GM23338 (cell line): ENCODE measurements around the gene COL18A1. TPM values are rescaled to one million over a fixed set of nuclear protein-coding genes. Genes with fewer than 3 reads are reported as not detected.

Experiments
- ATAC-seq: fragments of 200-7000 bp; cut with Tn5 transposase; 3 replicates; pipeline ENCODE4 v1.9.1; 2020
- DNase-seq: peaks from one replicate; pipeline ENCODE4 v3.0.0-alpha.2; 2015; ENCODE audit warnings: low spot score
- H2AFZ ChIP-seq: fragments of 200-600 bp; sonication (generic); 2 replicates; pipeline ENCODE4 v1.8.0; 2016; ENCODE audit warnings: antibody characterized with exemption, mild to moderate bottlenecking, moderate library complexity
- H3F3A ChIP-seq: fragments of 200-600 bp; sonication (generic); replicated peaks from 2 replicates; pipeline ENCODE4 v1.8.0; 2017; ENCODE audit warnings: antibody characterized with exemption, mixed run types, low read depth
- H3K27ac ChIP-seq: fragments of 200-600 bp; sonication (generic); 2 replicates; pipeline ENCODE4 v1.6.1; 2016; ENCODE audit warnings: low read depth
- H3K27me3 ChIP-seq: fragments of 200-600 bp; sonication (generic); 2 replicates; pipeline ENCODE4 v1.8.0; 2016; ENCODE audit warnings: mild to moderate bottlenecking, mixed run types, moderate library complexity; ENCODE audit not compliant: insufficient read depth
- H3K36me3 ChIP-seq: fragments of 200-600 bp; sonication (generic); 2 replicates; pipeline ENCODE4 v1.8.0; 2016; ENCODE audit warnings: mild to moderate bottlenecking; ENCODE audit not compliant: insufficient read depth
- H3K4me1 ChIP-seq: fragments of 200-600 bp; sonication (generic); 2 replicates; pipeline ENCODE4 v1.8.0; 2016; ENCODE audit warnings: mild to moderate bottlenecking, moderate library complexity; ENCODE audit not compliant: insufficient read depth
- H3K4me2 ChIP-seq: fragments of 200-600 bp; sonication (generic); 2 replicates; pipeline ENCODE4 v1.7.1; 2017; ENCODE audit warnings: mixed run types
- H3K4me3 ChIP-seq: fragments of 200-600 bp; sonication (generic); 2 replicates; pipeline ENCODE4 v1.6.1; 2016; ENCODE audit warnings: mixed run types
- H3K79me2 ChIP-seq: fragments of 200-600 bp; sonication (generic); replicated peaks from 2 replicates; pipeline ENCODE4 v1.8.0; 2017; ENCODE audit warnings: mild to moderate bottlenecking; ENCODE audit not compliant: insufficient read depth
- H3K9me2 ChIP-seq: fragments of 200-600 bp; sonication (generic); 2 replicates; pipeline ENCODE4 v1.8.0; 2017; ENCODE audit not compliant: insufficient read depth
- H4K20me1 ChIP-seq: fragments of 200-600 bp; sonication (generic); replicated peaks from 2 replicates; pipeline ENCODE4 v1.8.0; 2017; ENCODE audit warnings: mild to moderate bottlenecking; ENCODE audit not compliant: insufficient read depth
- H3K27ac Mint-ChIP-seq: 2 replicates; pipeline ENCODE4 v1.8.0; 2020; ENCODE audit warnings: inconsistent platforms, mild to moderate bottlenecking, moderate library complexity, mixed read lengths
- H3K27me3 Mint-ChIP-seq: 3 replicates; pipeline ENCODE4 v1.8.0; 2022; ENCODE audit warnings: low read depth, mild to moderate bottlenecking, moderate library complexity, mixed read lengths, inconsistent platforms; ENCODE audit not compliant: insufficient read depth, poor library complexity
- H3K36me3 Mint-ChIP-seq: 3 replicates; pipeline ENCODE4 v1.8.0; 2021; ENCODE audit warnings: low read depth, mild to moderate bottlenecking, inconsistent platforms, moderate library complexity, mixed read lengths
- H3K4me1 Mint-ChIP-seq: 3 replicates; pipeline ENCODE4 v1.8.0; 2020; ENCODE audit warnings: mild to moderate bottlenecking, inconsistent platforms, mixed read lengths
- H3K4me3 Mint-ChIP-seq: 3 replicates; pipeline ENCODE4 v1.8.0; 2021; ENCODE audit warnings: moderate library complexity, mild to moderate bottlenecking, inconsistent platforms, mixed read lengths
- H3K9me3 Mint-ChIP-seq: 3 replicates; pipeline ENCODE4 v1.8.0; 2020; ENCODE audit warnings: moderate library complexity, mild to moderate bottlenecking, inconsistent platforms, mixed read lengths
- CREB1 ChIP-seq: fragments of 250-450 bp; sonication (Bioruptor Pico); IDR thresholded peaks from 2 replicates; pipeline ENCODE4 v1.5.0; 2020; ENCODE audit warnings: low read depth, mild to moderate bottlenecking, moderate library complexity
- CTCF ChIP-seq, 2 experiments: fragments of 200-600 bp in 1 of 2; sonication (generic) in 1 of 2; conservative IDR thresholded peaks; 2 replicates each; pipeline versions ENCODE4 v1.5.1 to v1.6.1; 2016 to 2017; ENCODE audit warnings: antibody characterized with exemption in 2 of 2, low read depth in 2 of 2, mild to moderate bottlenecking in 2 of 2, moderate library complexity in 1 of 2
- ETS1 ChIP-seq: IDR thresholded peaks from 2 replicates; pipeline ENCODE4 v1.6.1; 2016; ENCODE audit warnings: antibody characterized with exemption
- EZH2 ChIP-seq: fragments of 200-600 bp; sonication (generic); IDR thresholded peaks from one replicate; pipeline ENCODE4 v1.8.0; 2017; ENCODE audit warnings: antibody characterized with exemption, mild to moderate bottlenecking, low read depth; ENCODE audit not compliant: unreplicated experiment
- JUNB ChIP-seq: IDR thresholded peaks from one replicate; pipeline ENCODE4 v1.6.1; 2016; ENCODE audit warnings: antibody characterized with exemption; ENCODE audit not compliant: unreplicated experiment
- NANOG ChIP-seq: IDR thresholded peaks from 2 replicates; pipeline ENCODE4 v1.6.1; 2016; ENCODE audit warnings: antibody characterized with exemption, borderline replicate concordance
- POLR2AphosphoS5 ChIP-seq: IDR thresholded peaks from 2 replicates; pipeline ENCODE4 v1.6.1; 2016; ENCODE audit warnings: antibody characterized with exemption, low read depth
- REST ChIP-seq: IDR thresholded peaks from one replicate; pipeline ENCODE4 v1.6.1; 2018; ENCODE audit warnings: antibody characterized with exemption; ENCODE audit not compliant: unreplicated experiment
- ZNF114 ChIP-seq: fragments of 250-450 bp; sonication (Bioruptor Pico); IDR thresholded peaks from 2 replicates; pipeline ENCODE4 v1.5.0; 2020; ENCODE audit warnings: mild to moderate bottlenecking, moderate library complexity
- ZNF331 ChIP-seq: fragments of 250-450 bp; sonication (Bioruptor Pico); IDR thresholded peaks from 2 replicates; pipeline ENCODE4 v1.5.0; 2020; ENCODE audit warnings: low read depth, mild to moderate bottlenecking, moderate library complexity
- ZNF462 ChIP-seq: fragments of 250-450 bp; sonication (Bioruptor Pico); IDR thresholded peaks from 2 replicates; pipeline ENCODE4 v1.5.0; 2020; ENCODE audit warnings: mild to moderate bottlenecking, moderate library complexity
- polyA plus RNA-seq: library from polyadenylated mRNA; unstranded; fragments of >200 nt; fragmentation: Nextera tagmentation; extraction: Ambion mirVana; gene quantifications from 2 replicates; pipeline ENCODE4 v1.2.1, GENCODE V29; 2016
- total RNA-seq: library from RNA; depleted of rRNA; stranded (reverse); fragments of >200 nt; shearing (Covaris generic); gene quantifications from 2 replicates; pipeline ENCODE4 v1.2.3, GENCODE V29; 2014

The COL18A1 gene
- total and polyA plus RNA-seq, 2 experiments from 2014 or later: 38.4 to 430 TPM

- no peak for DNase-seq
Observed at GRCh38 chr21:45475004-45475685, 70.2 kb downstream of the COL18A1 start.

More at GRCh38 chr21:45475004-45475685, 70.2 kb downstream of the COL18A1 start:
- peaks cover 21% of the 10 kb centered on the region for H3F3A ChIP-seq
- no peak overlapping the region for H3K4me2 ChIP-seq
- H3K79me2 ChIP-seq: peaks cover 41% of the 10 kb centered on the region
- no peaks in the 10 kb centered on the region for H3K27me3 ChIP-seq
- no peak for ATAC-seq
- H3K4me3 ChIP-seq: no peak overlapping the region
- peaks cover 17% of the 10 kb centered on the region for H3K4me1 Mint-ChIP-seq
- H3K27ac Mint-ChIP-seq: no peak overlapping the region
- peaks cover 17% of the 10 kb centered on the region for H3K36me3 ChIP-seq
- peaks cover 50% of the 10 kb centered on the region for H3K36me3 Mint-ChIP-seq
- TF ChIP-seq CTCF (conservative IDR thresholded peaks at IDR 0.05; ENCODE audit: low read depth in 2 of 2): no peak
- no peak for TF ChIP-seq ZNF114 (CRISPR knock-in tag)
- TF ChIP-seq JUNB: no peak
- no peak for TF ChIP-seq ZNF462 (CRISPR knock-in tag)
- TF ChIP-seq NANOG: no peak
- TF ChIP-seq ZNF331 (CRISPR knock-in tag): no peak
- no peak for TF ChIP-seq CREB1 (CRISPR knock-in tag)
- no peak for TF ChIP-seq POLR2AphosphoS5
- TF ChIP-seq ETS1: no peak
- TF ChIP-seq EZH2: no peak
- TF ChIP-seq REST: no peak
- H3K27ac ChIP-seq: no peak overlapping the region
- H3K9me2 ChIP-seq: no peaks in the 10 kb centered on the region
- H3K4me3 Mint-ChIP-seq: no peak overlapping the region
- no peak overlapping the region for H2AFZ ChIP-seq
- H3K27me3 Mint-ChIP-seq: peaks cover 27% of the 10 kb centered on the region
- peaks cover 21% of the 10 kb centered on the region for H4K20me1 ChIP-seq
- no peaks in the 10 kb centered on the region for H3K4me1 ChIP-seq
- peaks cover 8% of the 10 kb centered on the region for H3K9me3 Mint-ChIP-seq
